GM12864 (cell line): Measurements from ENCODE around the gene DCPS.
A peak's percentile ranks its signal among the peaks of the same experiment; 100 is the strongest.

Source experiments
- DNase-seq: peaks from one replicate; pipeline ENCODE4 v3.0.0-alpha.2; 2011; ENCODE audit warnings: low read depth
- H3K4me3 ChIP-seq: 2 replicates; pipeline ENCODE4 v1.5.1; 2011; ENCODE audit warnings: mild to moderate bottlenecking, low read depth, low read length, control low read depth
- TF ChIP-seq, protein P1 (sequence below): IDR thresholded peaks from 2 replicates; pipeline ENCODE4 v1.5.1; 2011; ENCODE audit warnings: low read depth, mild to moderate bottlenecking, moderate library complexity, low read length, control low read depth, inconsistent platforms; ENCODE audit errors: missing control alignments

DCPS gene

DNA sequence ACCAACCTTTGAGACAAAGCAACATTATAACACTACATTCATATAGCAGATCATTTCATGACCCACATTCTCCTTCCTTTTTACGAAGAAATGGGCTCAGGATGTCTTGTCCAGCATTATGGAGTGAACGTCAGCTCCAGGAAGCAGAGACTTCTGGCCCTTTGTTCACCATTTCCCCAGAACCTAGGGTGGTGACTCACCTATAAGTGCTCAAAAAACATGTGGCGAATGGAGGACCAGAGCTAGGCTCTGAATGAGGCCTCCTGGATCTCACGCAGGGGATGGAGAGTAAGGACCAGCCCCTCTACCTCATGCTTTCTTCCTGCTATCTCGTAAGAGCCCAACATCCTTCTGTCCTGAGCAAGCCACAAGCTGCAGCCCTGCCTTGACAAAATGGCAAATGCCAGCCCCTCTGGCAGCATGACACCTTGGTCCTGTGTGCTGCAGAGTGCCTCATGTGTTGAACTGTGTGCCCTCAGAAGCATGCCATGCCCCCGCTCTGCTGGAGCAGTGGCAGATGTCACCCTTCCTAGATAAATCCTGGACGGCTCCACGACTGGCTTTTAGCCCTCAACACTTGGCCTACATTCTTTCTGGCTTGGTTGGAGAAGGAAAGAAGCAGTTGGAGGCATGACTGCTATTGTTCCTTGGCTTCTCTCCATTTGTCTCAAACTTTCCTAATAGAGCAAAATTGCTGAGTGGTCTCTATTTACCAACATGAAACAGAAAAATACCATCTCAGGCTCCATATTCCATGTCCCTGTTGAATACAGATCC, 45.1 kb downstream of the DCPS start:
- no peak for DNase-seq
- TF ChIP-seq, protein P1, sequence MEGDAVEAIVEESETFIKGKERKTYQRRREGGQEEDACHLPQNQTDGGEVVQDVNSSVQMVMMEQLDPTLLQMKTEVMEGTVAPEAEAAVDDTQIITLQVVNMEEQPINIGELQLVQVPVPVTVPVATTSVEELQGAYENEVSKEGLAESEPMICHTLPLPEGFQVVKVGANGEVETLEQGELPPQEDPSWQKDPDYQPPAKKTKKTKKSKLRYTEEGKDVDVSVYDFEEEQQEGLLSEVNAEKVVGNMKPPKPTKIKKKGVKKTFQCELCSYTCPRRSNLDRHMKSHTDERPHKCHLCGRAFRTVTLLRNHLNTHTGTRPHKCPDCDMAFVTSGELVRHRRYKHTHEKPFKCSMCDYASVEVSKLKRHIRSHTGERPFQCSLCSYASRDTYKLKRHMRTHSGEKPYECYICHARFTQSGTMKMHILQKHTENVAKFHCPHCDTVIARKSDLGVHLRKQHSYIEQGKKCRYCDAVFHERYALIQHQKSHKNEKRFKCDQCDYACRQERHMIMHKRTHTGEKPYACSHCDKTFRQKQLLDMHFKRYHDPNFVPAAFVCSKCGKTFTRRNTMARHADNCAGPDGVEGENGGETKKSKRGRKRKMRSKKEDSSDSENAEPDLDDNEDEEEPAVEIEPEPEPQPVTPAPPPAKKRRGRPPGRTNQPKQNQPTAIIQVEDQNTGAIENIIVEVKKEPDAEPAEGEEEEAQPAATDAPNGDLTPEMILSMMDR: no peak
- H3K4me3 ChIP-seq: no peak overlapping the region

GRCh38 chr11:126350836-126351235, 47.0 kb downstream of the DCPS start:
- TF ChIP-seq, protein P1: no peak
- no peak overlapping the region for H3K4me3 ChIP-seq
- no peak for DNase-seq

- DNase-seq: no peak
- TF ChIP-seq, protein P1: no peak
- no peak overlapping the region for H3K4me3 ChIP-seq
Measured at GRCh38 chr11:126352163-126352562, 48.3 kb downstream of the DCPS start.

DNA sequence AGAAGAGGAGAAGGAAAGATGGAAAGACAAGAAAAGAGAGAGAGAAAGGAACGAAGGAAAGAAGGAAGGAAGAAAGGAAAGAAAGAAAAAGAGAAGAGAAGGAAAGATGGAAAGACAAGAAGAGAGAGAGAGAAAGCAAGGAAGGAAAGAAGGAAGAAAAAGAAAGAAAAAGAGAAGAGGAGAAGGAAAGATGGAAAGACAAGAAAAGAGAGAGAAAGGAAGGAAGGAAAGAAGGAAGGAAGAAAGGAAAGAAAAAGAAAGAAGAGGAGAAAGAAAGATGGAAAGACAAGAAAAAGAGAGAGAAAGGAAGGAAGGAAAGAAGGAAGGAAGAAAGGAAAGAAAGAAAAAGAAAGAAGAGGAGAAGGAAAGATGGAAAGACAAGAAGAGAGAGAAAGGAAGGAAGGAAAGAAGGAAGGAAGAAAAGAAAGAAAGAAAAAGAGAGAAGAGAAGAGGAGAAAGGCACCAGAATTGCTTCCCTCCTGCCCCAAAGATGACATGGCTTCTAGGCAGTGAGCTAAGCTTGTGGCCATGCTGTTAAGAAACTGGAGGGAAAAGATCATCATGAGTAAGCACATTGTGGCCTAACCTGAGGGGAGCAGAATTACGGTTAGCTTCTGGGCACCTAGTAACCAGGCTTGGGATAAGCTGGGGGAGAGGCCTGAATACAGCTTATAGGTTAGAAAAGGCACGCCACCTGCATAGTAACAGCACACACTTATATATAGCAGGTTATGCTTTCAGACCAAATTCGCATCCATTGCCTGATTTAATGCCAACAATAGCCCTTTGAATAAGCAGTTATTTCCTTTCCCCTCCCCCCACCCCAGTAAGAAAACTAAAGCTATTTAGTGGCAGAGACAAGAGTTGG, 49.3 kb downstream of the DCPS start:
- TF ChIP-seq, protein P1: no peak
- no peak overlapping the region; the same call in 1 of the 2 replicates for H3K4me3 ChIP-seq
- DNase-seq: no peak

DNA sequence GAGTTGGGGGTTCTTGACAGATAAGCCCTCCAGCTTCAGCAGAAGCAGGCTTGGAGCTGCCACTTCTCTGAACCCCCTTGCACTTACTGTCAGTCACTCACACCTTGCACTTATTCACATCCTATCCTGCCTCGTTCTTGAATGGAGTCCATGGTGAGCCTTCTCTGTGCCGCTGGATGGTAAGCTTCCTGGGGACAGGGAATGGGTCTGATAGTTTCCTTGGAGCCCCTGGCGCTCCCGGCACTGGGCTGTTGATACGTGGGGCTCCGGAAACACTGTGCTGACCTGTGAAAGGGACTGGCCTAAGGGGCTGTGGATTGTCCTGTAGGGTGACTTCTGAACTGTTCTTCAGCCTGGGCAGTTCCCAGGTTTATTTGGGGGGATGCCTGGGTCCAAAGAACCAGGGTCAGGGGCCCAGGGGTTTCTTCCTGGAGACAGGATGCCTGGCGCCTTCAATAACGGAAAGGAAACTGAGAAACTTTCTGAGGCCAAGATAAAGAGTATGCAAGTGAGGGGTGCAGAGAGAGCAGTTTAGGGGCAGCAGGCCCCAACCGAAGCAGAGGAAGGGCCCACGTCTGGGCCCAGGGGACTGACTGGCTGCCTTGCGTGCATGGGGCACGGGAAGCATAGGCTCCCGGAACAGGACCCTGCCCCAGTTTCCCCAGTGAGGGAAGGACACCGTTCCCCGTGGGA, 50.9 kb downstream of the DCPS start:
- TF ChIP-seq, protein P1: no peak
- DNase-seq: no peak
- H3K4me3 ChIP-seq: peak overlapping the region; percentile 55

DNA sequence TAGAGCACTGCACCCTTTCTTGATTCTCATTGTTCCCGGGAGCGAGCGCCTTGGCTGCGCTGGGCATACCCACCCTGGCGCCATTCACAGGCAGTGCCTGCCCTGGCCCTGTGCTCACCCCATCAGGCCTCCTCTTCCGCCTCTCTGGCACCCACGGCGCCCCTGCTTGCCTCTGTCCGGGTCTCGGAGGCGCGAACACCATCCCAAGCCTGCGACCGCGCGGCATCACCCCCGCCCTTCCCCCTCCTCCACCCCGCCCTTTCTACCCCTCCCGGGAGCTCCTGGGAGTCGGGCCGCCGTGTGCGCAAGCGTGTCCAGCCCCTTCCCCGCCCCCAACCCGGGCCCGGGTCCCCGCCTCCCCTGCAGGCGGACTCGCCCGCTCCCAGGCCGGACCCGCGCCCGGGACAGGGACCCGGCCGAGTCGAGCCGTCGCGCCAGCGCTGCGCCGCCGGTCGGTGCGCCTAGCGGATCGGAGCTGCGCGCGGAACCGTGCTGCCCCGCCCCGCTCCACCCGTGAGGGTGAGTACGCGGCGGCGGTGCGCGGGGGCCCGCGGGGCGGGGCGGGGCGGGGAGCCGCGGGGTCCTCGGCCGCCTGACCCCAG, 51.6 kb downstream of the DCPS start, which contains the start of gene ST3GAL4:
Gene ST3GAL4, plus strand, starts transcription at position 363 of the 602 bp plus-strand sequence. CDS start 50,470 bp downstream, outside the sequence.
- TF ChIP-seq, protein P1: no peak
- no peak for DNase-seq
- H3K4me3 ChIP-seq: peak within 1 kb of the TSS; percentile 55
